ENCODE data around the gene SNX25. TPM values are rescaled to one million over a fixed set of nuclear protein-coding genes. Genes with fewer than 3 reads are reported as not detected.
"Not testable (repeated sequence)": the region's sequence is repeated elsewhere in the genome, so short reads cannot be mapped to it uniquely, and the experiment has no call there.

The SNX25 gene
- polyA plus RNA-seq, 1 donor (not counting 4 experiments of a cell fraction or from before 2014, with no cell fraction given), result 5.0 TPM

DNA sequence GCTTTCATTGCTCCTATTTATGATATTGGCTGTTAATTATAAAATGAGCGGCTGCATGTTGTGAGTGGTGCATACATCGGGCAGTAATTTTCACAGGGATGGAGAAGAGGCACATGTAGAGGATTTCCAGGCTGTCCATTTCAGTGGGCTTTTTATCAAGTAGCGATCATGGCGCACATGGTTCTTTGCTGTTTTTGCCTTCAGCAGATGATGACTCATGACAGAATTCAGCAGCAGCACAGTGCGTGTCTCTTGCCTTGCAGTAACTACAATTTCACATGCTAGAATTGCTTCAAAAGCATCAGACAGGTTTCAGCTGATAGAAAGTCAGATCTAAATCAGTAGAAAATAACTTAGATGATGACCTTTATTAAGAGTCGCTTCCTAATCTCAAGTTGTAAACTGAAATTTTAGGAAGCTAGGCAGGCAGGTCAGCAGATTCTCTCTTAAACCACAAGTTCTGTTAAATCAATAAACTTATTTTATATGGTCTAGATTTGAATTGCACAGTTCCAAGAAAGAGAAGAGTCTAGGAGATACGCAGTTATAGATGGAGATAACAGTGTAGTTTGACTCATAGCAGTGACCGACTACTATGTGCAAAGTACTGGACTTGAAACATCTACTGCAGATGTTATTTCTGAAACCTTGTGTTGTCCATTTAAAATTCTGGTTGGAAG is 150.5 kb downstream of the SNX25 start:
- Histone ChIP-seq H4K20me1 (ENCODE audit: control insufficient read depth, extremely low read depth, insufficient read depth, low read length) (no peaks in the 10 kb centered on the region), H3K79me2 (ENCODE audit: control insufficient read depth, insufficient read depth, low read length) (no peaks in the 10 kb centered on the region), H3K36me3 (ENCODE audit: control insufficient read depth in 2 of 2, extremely low read depth in 1 of 2, insufficient read depth in 2 of 2, low read length in 2 of 2) (no peaks in the 10 kb centered on the region), H3K9me3 (ENCODE audit: control insufficient read depth, low read depth, low read length) (no peaks in the 10 kb centered on the region), H2AFZ (ENCODE audit: control insufficient read depth, low read length) (no peak overlapping the region), H3K27me3 (ENCODE audit: control insufficient read depth, extremely low read depth, insufficient read depth, low read length) (no peaks in the 10 kb centered on the region), H3K9me1 (ENCODE audit: control insufficient read depth, extremely low read depth, insufficient read depth, low read length) (no peaks in the 10 kb centered on the region), H3K4me1 (ENCODE audit: control insufficient read depth, extremely low read depth, insufficient read depth, low read length) (no peaks in the 10 kb centered on the region), H3K4me2 (ENCODE audit: control insufficient read depth, extremely low read depth, insufficient read depth, low read depth, low read length) (no peak overlapping the region), H3K4me3 (ENCODE audit: control insufficient read depth in 2 of 3, extremely low read depth in 1 of 3, insufficient read depth in 2 of 3, low read depth in 1 of 3, low read length in 3 of 3) (no peak overlapping the region), H3K27ac (ENCODE audit: control insufficient read depth, insufficient read depth, low read length) (no peak overlapping the region), H3K9ac (ENCODE audit: control insufficient read depth, extremely low read depth, insufficient read depth, low read length) (no peak overlapping the region)
- DNase-seq (ENCODE audit: low read depth, low spot score), result no peak
- dilution Hi-C loops (cut with MboI; ENCODE audit: extremely low pct_ligation_motif_present, low sequenced_read_pairs), result no loop called here
- FAIRE-seq, result no peak
- TF ChIP-seq EZH2 (IDR thresholded peaks at IDR 0.05; ENCODE audit: low read length) (no peak), CTCF (optimal IDR thresholded peaks at IDR 0.05 in 1 of 3, IDR thresholded peaks at IDR 0.05 in 1 of 3, conservative IDR thresholded peaks at IDR 0.05 in 1 of 3; ENCODE audit: extremely low read depth in 1 of 3, insufficient read depth in 2 of 3, low read length in 3 of 3) (no peak)

DNA sequence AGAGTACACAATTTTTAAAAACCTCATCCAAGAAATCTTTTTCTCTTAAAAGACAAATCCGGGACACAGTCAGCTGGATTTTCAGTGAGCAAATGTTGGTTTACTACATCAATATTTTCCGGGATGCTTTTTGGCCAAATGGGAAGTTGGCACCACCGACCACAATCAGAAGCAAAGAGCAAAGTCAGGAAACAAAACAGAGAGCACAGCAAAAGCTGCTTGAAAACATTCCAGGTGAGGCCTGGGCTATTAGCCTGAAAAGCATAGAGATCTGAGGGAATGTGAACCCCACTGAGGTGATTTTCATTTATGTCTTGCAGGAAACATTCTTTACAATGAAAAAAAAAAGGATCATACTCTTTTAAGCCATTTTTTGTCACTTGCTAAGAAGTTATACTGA is 152.5 kb downstream of the SNX25 start:
- TF ChIP-seq EZH2 (IDR thresholded peaks at IDR 0.05; ENCODE audit: low read length), result no peak
- TF ChIP-seq CTCF (optimal IDR thresholded peaks at IDR 0.05 in 1 of 3, IDR thresholded peaks at IDR 0.05 in 1 of 3, conservative IDR thresholded peaks at IDR 0.05 in 1 of 3; ENCODE audit: extremely low read depth in 1 of 3, insufficient read depth in 2 of 3, low read length in 3 of 3), result no peak
- FAIRE-seq, result no peak
- dilution Hi-C loops (cut with MboI; ENCODE audit: extremely low pct_ligation_motif_present, low sequenced_read_pairs), result no loop called here

GRCh38 chr4:185362570-185362969 is 153.2 kb downstream of the SNX25 start:
- H3K9me1 ChIP-seq (ENCODE audit: control insufficient read depth, extremely low read depth, insufficient read depth, low read length); dilution Hi-C loops (cut with MboI; ENCODE audit: extremely low pct_ligation_motif_present, low sequenced_read_pairs); H3K79me2 ChIP-seq (ENCODE audit: control insufficient read depth, insufficient read depth, low read length); H3K9me3 ChIP-seq (ENCODE audit: control insufficient read depth, low read depth, low read length); H3K27me3 ChIP-seq (ENCODE audit: control insufficient read depth, extremely low read depth, insufficient read depth, low read length); FAIRE-seq; DNase-seq (ENCODE audit: low read depth, low spot score); H3K4me2 ChIP-seq (ENCODE audit: control insufficient read depth, extremely low read depth, insufficient read depth, low read depth, low read length); H3K27ac ChIP-seq (ENCODE audit: control insufficient read depth, insufficient read depth, low read length); H3K9ac ChIP-seq (ENCODE audit: control insufficient read depth, extremely low read depth, insufficient read depth, low read length); H2AFZ ChIP-seq (ENCODE audit: control insufficient read depth, low read length); H4K20me1 ChIP-seq (ENCODE audit: control insufficient read depth, extremely low read depth, insufficient read depth, low read length); H3K4me3 ChIP-seq (ENCODE audit: control insufficient read depth in 2 of 3, extremely low read depth in 1 of 3, insufficient read depth in 2 of 3, low read depth in 1 of 3, low read length in 3 of 3); H3K36me3 ChIP-seq (ENCODE audit: control insufficient read depth in 2 of 2, extremely low read depth in 1 of 2, insufficient read depth in 2 of 2, low read length in 2 of 2); H3K4me1 ChIP-seq (ENCODE audit: control insufficient read depth, extremely low read depth, insufficient read depth, low read length): not testable (repeated sequence)

More for the DNA sequence above, 152.5 kb downstream of the SNX25 start:
- H3K4me2 ChIP-seq (ENCODE audit: control insufficient read depth, extremely low read depth, insufficient read depth, low read depth, low read length), result no peak overlapping the region
- no peak overlapping the region for H3K27ac ChIP-seq (ENCODE audit: control insufficient read depth, insufficient read depth, low read length)
- DNase-seq (ENCODE audit: low read depth, low spot score), result no peak
- H3K9me3 ChIP-seq (ENCODE audit: control insufficient read depth, low read depth, low read length), result no peaks in the 10 kb centered on the region
- no peaks in the 10 kb centered on the region for H3K79me2 ChIP-seq (ENCODE audit: control insufficient read depth, insufficient read depth, low read length)
- H3K9ac ChIP-seq (ENCODE audit: control insufficient read depth, extremely low read depth, insufficient read depth, low read length), result no peak overlapping the region
- H3K9me1 ChIP-seq (ENCODE audit: control insufficient read depth, extremely low read depth, insufficient read depth, low read length), result no peaks in the 10 kb centered on the region
- H3K36me3 ChIP-seq (ENCODE audit: control insufficient read depth in 2 of 2, extremely low read depth in 1 of 2, insufficient read depth in 2 of 2, low read length in 2 of 2), result no peaks in the 10 kb centered on the region
- H3K27me3 ChIP-seq (ENCODE audit: control insufficient read depth, extremely low read depth, insufficient read depth, low read length), result no peaks in the 10 kb centered on the region
- H4K20me1 ChIP-seq (ENCODE audit: control insufficient read depth, extremely low read depth, insufficient read depth, low read length), result no peaks in the 10 kb centered on the region
- no peak overlapping the region for H2AFZ ChIP-seq (ENCODE audit: control insufficient read depth, low read length)
- H3K4me1 ChIP-seq (ENCODE audit: control insufficient read depth, extremely low read depth, insufficient read depth, low read length), result no peaks in the 10 kb centered on the region
- H3K4me3 ChIP-seq (ENCODE audit: control insufficient read depth in 2 of 3, extremely low read depth in 1 of 3, insufficient read depth in 2 of 3, low read depth in 1 of 3, low read length in 3 of 3), result no peak overlapping the region
